Stomach (tissue), 9 donors: ENCODE measurements around the gene FBRSL1. TPM values are rescaled to one million over a fixed set of nuclear protein-coding genes. Genes with fewer than 3 reads are reported as not detected.
A peak's percentile ranks its signal among the peaks of the same experiment; 100 is the strongest.

Source experiments
- DNase-seq, 2 donors: peaks; one replicate each; pipeline versions ENCODE4 v3.0.0 to v3.0.0-alpha.2; 2013 to 2019
- H3K27ac ChIP-seq, 5 donors: fragments of 200-600 bp in 4 of 5; sonication (generic) in 4 of 5; one replicate each; pipeline ENCODE4 v1.5.1; 2013 to 2019; ENCODE audit warnings: mild to moderate bottlenecking in 1 of 5, moderate library complexity in 1 of 5
- H3K27me3 ChIP-seq, 3 donors: fragments of 200-600 bp; sonication (generic); one replicate each; pipeline ENCODE4 v1.5.1; 2017 to 2019; ENCODE audit warnings: mixed run types in 1 of 3
- H3K36me3 ChIP-seq, 4 donors: fragments of 200-600 bp; sonication (generic); 1 replicate in 3 of 4; 2 replicates in 1 of 4; pipeline ENCODE4 v1.5.1; 2016 to 2019
- H3K4me1 ChIP-seq, 4 donors: fragments of 200-600 bp; sonication (generic); one replicate each; pipeline ENCODE4 v1.5.1; 2016 to 2019
- H3K4me3 ChIP-seq, 4 donors: fragments of 200-600 bp; sonication (generic) in 3 of 4; one replicate each; pipeline ENCODE4 v1.5.1; 2016 to 2019; ENCODE audit warnings: mild to moderate bottlenecking in 1 of 4
- H3K9me3 ChIP-seq, 4 donors: fragments of 200-600 bp; sonication (generic); one replicate each; pipeline ENCODE4 v1.5.1; 2016 to 2019
- EP300 ChIP-seq: sonication (generic); formaldehyde crosslinking; IDR thresholded peaks from one replicate; pipeline ENCODE4 v1.6.1; 2017; ENCODE audit warnings: antibody characterized with exemption
- POLR2A ChIP-seq, 4 donors: fragments of 450-650 bp; IDR thresholded peaks; one replicate each; pipeline ENCODE4 v1.6.1; 2016; ENCODE audit warnings: antibody characterized with exemption in 4 of 4, control low read depth in 2 of 4, mild to moderate bottlenecking in 1 of 4, moderate library complexity in 1 of 4
- POLR2AphosphoS5 ChIP-seq, 3 donors: sonication (generic); formaldehyde crosslinking; IDR thresholded peaks; one replicate each; pipeline ENCODE4 v1.6.1; 2016; ENCODE audit warnings: antibody characterized with exemption in 3 of 3
- WGBS, 5 donors: extraction: QIAGEN DNeasy Blood & Tissue Kit in 3 of 5; methylation state at CpG; one replicate each; pipeline versions ENCODE4 v1.1.5 to v1.1.7; 2013 to 2018; 5-methylcytosine and 5-hydroxymethylcytosine counted together
- intact Hi-C: fragments of 100-400 bp; cut with DNase I; formaldehyde crosslinking; loops from one replicate; pipeline ENCODE4 v1.15.1; 2023; ENCODE audit warnings: low total_unique reads
- polyA plus RNA-seq, 3 donors: library from polyadenylated mRNA; stranded (reverse); fragments of 200-250 nt; gene quantifications; one replicate each; pipeline ENCODE4 v1.2.3, GENCODE V29; 2013
- total RNA-seq, 5 donors: library from RNA; depleted of rRNA; stranded (reverse); fragments of >200 nt; gene quantifications; one replicate each; pipeline versions ENCODE4 v1.1.0 to v1.2.3, GENCODE V29; 2014 to 2016
- TF ChIP-seq, protein P1 (sequence below), 7 experiments: fragments of 450-650 bp in 4 of 7; fragments of 200-600 bp in 3 of 7; sonication (generic) in 3 of 7; IDR thresholded peaks; one replicate each; pipeline ENCODE4 v1.5.1; 2016 to 2019; ENCODE audit warnings: antibody characterized with exemption in 7 of 7, control low read depth in 2 of 7, mild to moderate bottlenecking in 1 of 7
- donor health status: healthy with polysubstance abuse.
- donor health status: Bipolar disorder and iron deficiency.
- donor health status: healthy.

Gene FBRSL1
- total and polyA plus RNA-seq, 8 donors: 5.3 to 110 (median 15.7) TPM

DNA sequence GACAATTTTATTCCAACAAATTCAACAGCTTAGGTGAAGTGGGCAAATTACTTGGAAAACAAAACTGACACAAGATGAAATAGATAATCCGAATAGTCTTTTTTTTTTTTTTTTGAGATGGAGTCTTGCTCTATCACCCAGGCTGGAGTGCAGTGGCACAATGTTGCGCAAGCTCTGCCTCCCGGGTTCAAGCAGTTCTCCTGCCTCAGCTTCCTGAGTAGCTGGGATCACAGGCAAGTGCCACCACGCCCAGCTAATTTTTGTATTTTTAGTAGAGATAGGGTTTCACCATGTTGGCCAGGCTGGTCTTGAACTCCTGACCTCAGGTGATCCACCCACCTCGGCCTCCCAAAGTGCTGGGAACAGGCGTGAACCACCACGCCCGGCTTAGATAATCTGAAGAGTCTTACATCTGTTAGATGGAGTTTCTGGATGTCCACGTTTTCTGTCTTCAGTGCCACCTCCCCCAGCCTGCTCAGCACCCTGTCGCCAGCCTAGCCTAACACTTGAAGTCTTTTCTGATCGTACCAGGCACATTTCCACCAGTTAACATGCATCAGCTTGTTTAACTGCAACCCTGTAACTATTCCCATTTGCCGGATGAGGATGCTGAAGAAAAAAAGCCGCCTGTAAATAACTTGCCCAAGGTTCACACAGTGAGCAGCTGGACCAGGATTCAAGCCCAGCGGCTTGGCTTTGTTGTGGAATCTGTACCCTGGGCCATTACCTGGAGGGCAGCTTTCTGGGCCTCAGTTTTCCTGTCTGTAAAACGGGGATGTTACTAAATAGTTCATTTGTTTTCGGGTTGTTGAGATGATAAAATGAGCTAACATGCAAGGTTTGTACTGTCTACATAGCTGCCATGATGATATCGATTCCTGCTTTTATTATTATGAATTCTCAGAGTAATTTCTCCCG lies 26.4 kb downstream of the FBRSL1 start:
- peak overlapping the region in 1 of 5 donors; percentile 44 for H3K27ac ChIP-seq
- H3K4me3 ChIP-seq: no peak overlapping the region
- intact Hi-C loops: no loop called here
- DNase-seq: no peak
- H3K36me3 ChIP-seq: peaks cover 0 to 68% (median 34%) of the 10 kb centered on the region in 4 donors
- TF ChIP-seq POLR2A (IDR thresholded peaks at IDR 0.05): no peak
- TF ChIP-seq POLR2AphosphoS5 (IDR thresholded peaks at IDR 0.05): no peak
- TF ChIP-seq, protein P1, sequence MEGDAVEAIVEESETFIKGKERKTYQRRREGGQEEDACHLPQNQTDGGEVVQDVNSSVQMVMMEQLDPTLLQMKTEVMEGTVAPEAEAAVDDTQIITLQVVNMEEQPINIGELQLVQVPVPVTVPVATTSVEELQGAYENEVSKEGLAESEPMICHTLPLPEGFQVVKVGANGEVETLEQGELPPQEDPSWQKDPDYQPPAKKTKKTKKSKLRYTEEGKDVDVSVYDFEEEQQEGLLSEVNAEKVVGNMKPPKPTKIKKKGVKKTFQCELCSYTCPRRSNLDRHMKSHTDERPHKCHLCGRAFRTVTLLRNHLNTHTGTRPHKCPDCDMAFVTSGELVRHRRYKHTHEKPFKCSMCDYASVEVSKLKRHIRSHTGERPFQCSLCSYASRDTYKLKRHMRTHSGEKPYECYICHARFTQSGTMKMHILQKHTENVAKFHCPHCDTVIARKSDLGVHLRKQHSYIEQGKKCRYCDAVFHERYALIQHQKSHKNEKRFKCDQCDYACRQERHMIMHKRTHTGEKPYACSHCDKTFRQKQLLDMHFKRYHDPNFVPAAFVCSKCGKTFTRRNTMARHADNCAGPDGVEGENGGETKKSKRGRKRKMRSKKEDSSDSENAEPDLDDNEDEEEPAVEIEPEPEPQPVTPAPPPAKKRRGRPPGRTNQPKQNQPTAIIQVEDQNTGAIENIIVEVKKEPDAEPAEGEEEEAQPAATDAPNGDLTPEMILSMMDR (IDR thresholded peaks at IDR 0.05): no peak
- TF ChIP-seq EP300: no peak
- H3K27me3 ChIP-seq: no peaks in the 10 kb centered on the region
- peaks cover 7 to 44% (median 17%) of the 10 kb centered on the region in 4 donors for H3K4me1 ChIP-seq
- H3K9me3 ChIP-seq: no peaks in the 10 kb centered on the region
- 88 to 93% (median 89%) methylated on average over 18 of the region's 18 CpGs for WGBS, 5 donors

DNA sequence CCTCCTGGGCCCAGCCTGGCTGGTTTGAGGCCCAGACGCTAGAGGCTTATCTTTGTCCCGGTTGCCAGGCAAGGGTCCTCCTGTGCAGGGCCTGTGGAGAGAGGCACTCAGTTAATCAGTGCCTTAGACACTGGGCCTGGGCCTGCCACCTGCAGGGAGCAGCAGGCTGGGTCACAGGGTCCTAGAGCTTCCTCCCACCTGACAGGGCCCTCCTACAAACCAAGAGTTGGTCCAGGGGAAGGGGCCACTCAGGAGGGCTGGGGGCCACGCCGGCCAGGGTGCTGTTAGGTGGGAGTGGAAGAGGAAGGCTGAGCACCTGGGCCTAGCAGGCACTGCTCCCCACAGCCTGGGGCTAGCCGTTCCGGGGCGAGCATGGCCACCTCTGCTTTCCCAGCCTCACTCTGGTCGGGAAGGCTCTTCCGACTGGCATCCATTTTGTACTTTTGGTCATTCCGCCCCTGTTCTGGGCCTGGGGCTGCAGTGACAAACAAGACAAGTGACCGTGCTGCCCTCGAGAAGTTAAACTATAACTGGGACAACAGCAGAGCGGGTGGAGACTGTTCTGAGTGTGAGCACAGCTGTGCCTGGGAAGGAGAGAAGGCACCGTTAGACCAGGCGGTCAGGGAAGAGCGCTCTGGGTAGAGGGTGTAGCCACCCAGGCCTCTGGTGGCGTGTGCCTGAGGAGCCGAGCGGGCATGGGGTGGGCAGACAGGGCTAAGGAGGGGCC lies 27.2 kb downstream of the FBRSL1 start:
- Histone ChIP-seq H3K36me3 (peaks cover 0 to 60% (median 27%) of the 10 kb centered on the region in 4 donors), H3K4me3 (no peak overlapping the region), H3K27me3 (no peaks in the 10 kb centered on the region), H3K9me3 (no peaks in the 10 kb centered on the region), H3K4me1 (peaks cover 7 to 44% (median 23%) of the 10 kb centered on the region in 4 donors), H3K27ac (peak overlapping the region in 3 of 5 donors; percentile 42 to 52 (median 44))
- intact Hi-C loops: no loop called here
- 59 to 74% (median 61%) methylated on average over 13 to 19 of the region's 19 CpGs for WGBS, 5 donors
- DNase-seq: peak in 1 of 2 donors; percentile 70
- TF ChIP-seq POLR2A (IDR thresholded peaks at IDR 0.05) (no peak), POLR2AphosphoS5 (IDR thresholded peaks at IDR 0.05) (no peak), EP300 (no peak)
- TF ChIP-seq, protein P1 (IDR thresholded peaks at IDR 0.05): no peak

DNA sequence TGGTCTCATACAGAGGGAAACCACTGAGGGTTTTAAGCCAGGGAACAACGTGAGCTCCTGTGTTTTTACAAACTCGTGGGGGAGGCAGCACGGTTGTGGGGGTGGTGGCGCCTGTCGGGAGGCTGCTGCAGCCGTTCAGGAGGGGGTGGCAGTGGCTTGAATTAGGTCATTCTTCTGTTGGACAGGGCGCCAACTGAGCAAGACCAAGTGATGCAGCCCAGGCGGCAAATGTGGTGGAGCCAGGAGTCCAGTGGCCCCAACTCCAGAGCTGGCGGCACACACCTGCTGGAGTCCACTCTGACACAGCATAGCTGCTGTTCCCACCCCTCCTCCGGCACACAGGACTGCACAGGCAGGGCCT lies 27.8 kb downstream of the FBRSL1 start:
- H3K36me3 ChIP-seq: peaks cover 0 to 54% (median 24%) of the 10 kb centered on the region in 4 donors
- no peaks in the 10 kb centered on the region for H3K27me3 ChIP-seq
- peaks cover 10 to 45% (median 28%) of the 10 kb centered on the region in 4 donors for H3K4me1 ChIP-seq
- intact Hi-C loops: no loop called here
- WGBS, 5 donors: 63 to 82% (median 77%) methylated on average over 8 to 10 of the region's 10 CpGs
- H3K27ac ChIP-seq: peak overlapping the region in 2 of 5 donors; percentile 42 to 52
- DNase-seq: no peak
- H3K9me3 ChIP-seq: no peaks in the 10 kb centered on the region
- TF ChIP-seq POLR2A (IDR thresholded peaks at IDR 0.05) (no peak), EP300 (no peak), POLR2AphosphoS5 (IDR thresholded peaks at IDR 0.05) (no peak)
- TF ChIP-seq, protein P1 (IDR thresholded peaks at IDR 0.05): no peak
- H3K4me3 ChIP-seq: no peak overlapping the region

DNA sequence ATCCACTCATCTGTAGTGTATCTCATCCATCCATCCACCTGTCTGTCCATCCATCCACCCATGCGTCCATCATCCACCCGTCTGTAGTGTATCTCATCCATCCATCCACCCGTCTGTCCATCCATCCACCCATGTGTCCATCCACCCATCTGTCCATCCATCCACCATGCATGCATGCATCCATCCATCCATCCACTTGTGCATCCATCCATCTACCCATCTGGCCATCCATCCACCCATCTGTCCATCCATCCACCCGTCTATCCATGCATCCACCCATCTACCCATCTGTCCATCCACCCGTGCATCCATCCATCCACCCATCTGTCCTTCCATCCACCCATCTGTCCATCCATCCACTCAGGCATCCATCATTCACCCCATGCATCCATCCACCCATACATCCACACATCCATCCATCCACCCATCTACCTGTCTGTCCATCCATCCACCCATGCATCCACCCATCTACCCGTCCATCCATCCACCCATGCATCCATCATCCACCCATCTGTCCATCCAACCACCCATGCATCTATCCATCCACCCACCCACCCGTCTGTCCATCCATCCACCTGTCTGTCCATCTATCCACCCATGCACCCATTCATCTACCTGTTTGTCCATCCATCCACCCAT lies 28.5 kb downstream of the FBRSL1 start:
- 95 to 98% (median 96%) methylated on average over 7 of the region's 7 CpGs for WGBS, 5 donors
- intact Hi-C loops: no loop called here
- no peak for TF ChIP-seq POLR2A (IDR thresholded peaks at IDR 0.05)
- TF ChIP-seq POLR2AphosphoS5 (IDR thresholded peaks at IDR 0.05): no peak
- TF ChIP-seq, protein P1 (IDR thresholded peaks at IDR 0.05): no peak
- TF ChIP-seq EP300: no peak

More for the DNA sequence above, 28.5 kb downstream of the FBRSL1 start:
- Histone ChIP-seq H3K27me3 (no peaks in the 10 kb centered on the region), H3K4me3 (no peak overlapping the region), H3K4me1 (peaks cover 14 to 46% (median 35%) of the 10 kb centered on the region in 4 donors), H3K27ac (no peak overlapping the region), H3K36me3 (peaks cover 0 to 54% (median 24%) of the 10 kb centered on the region in 4 donors), H3K9me3 (no peaks in the 10 kb centered on the region)
- no peak for DNase-seq
